Measurements from ENCODE around the gene NARS2.

DNA sequence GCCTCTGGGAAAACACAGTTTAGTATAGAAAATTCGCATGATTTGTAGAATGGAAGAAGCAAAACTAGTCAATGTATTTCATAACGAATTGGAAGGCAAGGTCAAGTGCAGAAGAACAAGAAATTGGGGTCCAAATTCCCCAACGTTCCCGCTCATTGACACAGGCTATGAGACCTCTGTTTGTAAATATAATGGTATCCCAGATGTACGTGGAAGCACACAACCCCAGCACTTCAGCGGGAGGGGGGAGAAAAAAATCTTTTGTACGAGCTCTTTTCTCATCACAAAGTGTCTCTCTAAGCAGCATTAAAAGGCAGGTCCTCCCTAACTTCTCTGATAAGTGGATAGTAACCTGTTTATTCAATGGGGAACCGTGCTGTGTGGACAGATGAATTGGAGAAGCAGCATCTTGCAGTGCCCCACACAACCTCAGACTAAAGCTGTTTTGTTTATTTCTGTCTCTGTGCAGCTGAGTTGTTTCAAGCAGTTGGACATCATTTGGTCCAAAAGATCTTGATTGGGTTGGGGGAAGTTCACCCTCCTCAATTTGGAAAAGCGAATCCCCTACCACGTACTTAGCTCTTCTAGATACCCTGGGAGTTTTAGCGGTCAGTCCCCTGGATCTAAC is 156.0 kb downstream of the NARS2 start:
- TF ChIP-seq EZH2phosphoT487 (IDR thresholded peaks at IDR 0.05; ENCODE audit: insufficient read depth, low read depth), result no peak
- TF ChIP-seq EZH2 (IDR thresholded peaks at IDR 0.05; ENCODE audit: insufficient read depth, poor library complexity, severe bottlenecking), result no peak
